ENCODE data around the gene LDLRAP1. TPM values are rescaled to one million over a fixed set of nuclear protein-coding genes. Genes with fewer than 3 reads are reported as not detected.

LDLRAP1 gene
- total and polyA plus RNA-seq, 9 of the 15 experiments (the other 6 are each of a cell fraction or from before 2014, with no cell fraction given) = 0.56 to 29.6 (median 16.2) TPM

DNA sequence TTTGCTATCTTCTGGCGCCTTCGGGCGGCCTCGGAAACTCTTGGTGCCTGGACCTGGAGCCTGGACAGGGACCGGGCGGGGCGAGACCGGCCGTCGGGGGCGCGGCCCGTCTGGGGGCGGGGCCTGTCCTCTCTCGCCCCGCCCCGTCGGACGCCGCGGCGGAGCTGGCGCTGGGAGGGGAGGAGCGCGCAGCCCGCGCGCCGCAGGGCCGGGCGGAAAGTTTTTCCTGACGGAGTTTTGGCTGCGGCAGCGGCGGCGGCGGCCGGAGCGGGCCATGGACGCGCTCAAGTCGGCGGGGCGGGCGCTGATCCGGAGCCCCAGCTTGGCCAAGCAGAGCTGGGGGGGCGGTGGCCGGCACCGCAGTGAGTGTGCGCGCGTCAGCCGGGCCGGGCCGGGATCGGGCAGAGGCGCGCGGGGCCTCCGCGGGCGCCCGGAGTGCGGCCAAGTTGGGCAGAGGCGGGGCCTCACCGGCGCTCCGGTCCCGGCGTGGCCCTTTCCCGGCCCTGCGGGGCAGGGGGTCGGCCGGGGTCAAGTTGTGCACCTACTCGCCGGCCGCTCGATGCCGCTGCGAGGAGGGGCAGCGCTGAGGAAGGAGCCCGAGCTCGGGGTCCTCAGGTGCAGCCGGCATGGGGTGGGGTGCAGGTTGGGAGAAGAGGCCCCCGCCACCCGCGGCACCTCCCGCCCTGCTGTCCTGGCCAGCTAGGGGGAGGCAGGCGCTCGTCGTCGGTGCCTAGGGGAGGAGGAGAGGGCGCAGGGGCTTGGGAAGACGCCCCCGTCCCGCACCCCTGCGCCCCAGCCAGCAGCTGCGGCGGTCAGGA, at the start of gene LDLRAP1 (continued):
- TF ChIP-seq, protein P1, sequence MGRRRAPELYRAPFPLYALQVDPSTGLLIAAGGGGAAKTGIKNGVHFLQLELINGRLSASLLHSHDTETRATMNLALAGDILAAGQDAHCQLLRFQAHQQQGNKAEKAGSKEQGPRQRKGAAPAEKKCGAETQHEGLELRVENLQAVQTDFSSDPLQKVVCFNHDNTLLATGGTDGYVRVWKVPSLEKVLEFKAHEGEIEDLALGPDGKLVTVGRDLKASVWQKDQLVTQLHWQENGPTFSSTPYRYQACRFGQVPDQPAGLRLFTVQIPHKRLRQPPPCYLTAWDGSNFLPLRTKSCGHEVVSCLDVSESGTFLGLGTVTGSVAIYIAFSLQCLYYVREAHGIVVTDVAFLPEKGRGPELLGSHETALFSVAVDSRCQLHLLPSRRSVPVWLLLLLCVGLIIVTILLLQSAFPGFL (CRISPR knock-in tag; IDR thresholded peaks at IDR 0.05) = no peak
- TF ChIP-seq, protein P2, sequence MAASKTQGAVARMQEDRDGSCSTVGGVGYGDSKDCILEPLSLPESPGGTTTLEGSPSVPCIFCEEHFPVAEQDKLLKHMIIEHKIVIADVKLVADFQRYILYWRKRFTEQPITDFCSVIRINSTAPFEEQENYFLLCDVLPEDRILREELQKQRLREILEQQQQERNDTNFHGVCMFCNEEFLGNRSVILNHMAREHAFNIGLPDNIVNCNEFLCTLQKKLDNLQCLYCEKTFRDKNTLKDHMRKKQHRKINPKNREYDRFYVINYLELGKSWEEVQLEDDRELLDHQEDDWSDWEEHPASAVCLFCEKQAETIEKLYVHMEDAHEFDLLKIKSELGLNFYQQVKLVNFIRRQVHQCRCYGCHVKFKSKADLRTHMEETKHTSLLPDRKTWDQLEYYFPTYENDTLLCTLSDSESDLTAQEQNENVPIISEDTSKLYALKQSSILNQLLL (CRISPR knock-in tag; IDR thresholded peaks at IDR 0.05; ENCODE audit: borderline replicate concordance) = no peak
- TF ChIP-seq ZEB2 (IDR thresholded peaks at IDR 0.05) (no peak), OTX1 (CRISPR knock-in tag; IDR thresholded peaks at IDR 0.05) (no peak), SIRT6 (IDR thresholded peaks at IDR 0.05; ENCODE audit: low read depth, low read length) (no peak), ATF7 (IDR thresholded peaks at IDR 0.05) (peak; percentile 47; the same call in 1 of the 2 replicates), TCF7L2 (IDR thresholded peaks at IDR 0.05; ENCODE audit: low read depth, low read length) (no peak), JUND (IDR thresholded peaks at IDR 0.05; ENCODE audit: borderline replicate concordance, low read depth, low read length) (0 out of 2 replicates have a peak, but pooled peaks have one; percentile 31), JUND (tag; IDR thresholded peaks at IDR 0.05; ENCODE audit: borderline replicate concordance, low read depth, low read length) (no peak), RB1 (IDR thresholded peaks at IDR 0.05; ENCODE audit: low read depth) (peak; percentile 96), ZNF24 (IDR thresholded peaks at IDR 0.05) (peak; percentile 27; the same call in 1 of the 2 replicates), NR2C2 (CRISPR knock-in tag; IDR thresholded peaks at IDR 0.05) (no peak), NR2C2 (tag; IDR thresholded peaks at IDR 0.05) (peak; percentile 41), ADNP (tag; IDR thresholded peaks at IDR 0.05) (0 out of 2 replicates have a peak, but pooled peaks have one; percentile 33), NONO (IDR thresholded peaks at IDR 0.05; ENCODE audit: low read depth in 2 of 2, low read length in 1 of 2) (peak; percentile 57 to 95), PURB (CRISPR knock-in tag; IDR thresholded peaks at IDR 0.05; ENCODE audit: low read depth) (no peak), YY1 (IDR thresholded peaks at IDR 0.05; ENCODE audit: borderline replicate concordance in 1 of 3, control insufficient read depth in 1 of 3, extremely low read depth in 1 of 3, insufficient read depth in 3 of 3, insufficient read length in 1 of 3, insufficient replicate concordance in 2 of 3, low read depth in 1 of 3, low read length in 2 of 3) (peak in 2 of 3 experiments; percentile 53 to 64)
- TF ChIP-seq, protein P3, sequence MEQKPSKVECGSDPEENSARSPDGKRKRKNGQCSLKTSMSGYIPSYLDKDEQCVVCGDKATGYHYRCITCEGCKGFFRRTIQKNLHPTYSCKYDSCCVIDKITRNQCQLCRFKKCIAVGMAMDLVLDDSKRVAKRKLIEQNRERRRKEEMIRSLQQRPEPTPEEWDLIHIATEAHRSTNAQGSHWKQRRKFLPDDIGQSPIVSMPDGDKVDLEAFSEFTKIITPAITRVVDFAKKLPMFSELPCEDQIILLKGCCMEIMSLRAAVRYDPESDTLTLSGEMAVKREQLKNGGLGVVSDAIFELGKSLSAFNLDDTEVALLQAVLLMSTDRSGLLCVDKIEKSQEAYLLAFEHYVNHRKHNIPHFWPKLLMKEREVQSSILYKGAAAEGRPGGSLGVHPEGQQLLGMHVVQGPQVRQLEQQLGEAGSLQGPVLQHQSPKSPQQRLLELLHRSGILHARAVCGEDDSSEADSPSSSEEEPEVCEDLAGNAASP (IDR thresholded peaks at IDR 0.05) = no peak
- TF ChIP-seq, protein P4, sequence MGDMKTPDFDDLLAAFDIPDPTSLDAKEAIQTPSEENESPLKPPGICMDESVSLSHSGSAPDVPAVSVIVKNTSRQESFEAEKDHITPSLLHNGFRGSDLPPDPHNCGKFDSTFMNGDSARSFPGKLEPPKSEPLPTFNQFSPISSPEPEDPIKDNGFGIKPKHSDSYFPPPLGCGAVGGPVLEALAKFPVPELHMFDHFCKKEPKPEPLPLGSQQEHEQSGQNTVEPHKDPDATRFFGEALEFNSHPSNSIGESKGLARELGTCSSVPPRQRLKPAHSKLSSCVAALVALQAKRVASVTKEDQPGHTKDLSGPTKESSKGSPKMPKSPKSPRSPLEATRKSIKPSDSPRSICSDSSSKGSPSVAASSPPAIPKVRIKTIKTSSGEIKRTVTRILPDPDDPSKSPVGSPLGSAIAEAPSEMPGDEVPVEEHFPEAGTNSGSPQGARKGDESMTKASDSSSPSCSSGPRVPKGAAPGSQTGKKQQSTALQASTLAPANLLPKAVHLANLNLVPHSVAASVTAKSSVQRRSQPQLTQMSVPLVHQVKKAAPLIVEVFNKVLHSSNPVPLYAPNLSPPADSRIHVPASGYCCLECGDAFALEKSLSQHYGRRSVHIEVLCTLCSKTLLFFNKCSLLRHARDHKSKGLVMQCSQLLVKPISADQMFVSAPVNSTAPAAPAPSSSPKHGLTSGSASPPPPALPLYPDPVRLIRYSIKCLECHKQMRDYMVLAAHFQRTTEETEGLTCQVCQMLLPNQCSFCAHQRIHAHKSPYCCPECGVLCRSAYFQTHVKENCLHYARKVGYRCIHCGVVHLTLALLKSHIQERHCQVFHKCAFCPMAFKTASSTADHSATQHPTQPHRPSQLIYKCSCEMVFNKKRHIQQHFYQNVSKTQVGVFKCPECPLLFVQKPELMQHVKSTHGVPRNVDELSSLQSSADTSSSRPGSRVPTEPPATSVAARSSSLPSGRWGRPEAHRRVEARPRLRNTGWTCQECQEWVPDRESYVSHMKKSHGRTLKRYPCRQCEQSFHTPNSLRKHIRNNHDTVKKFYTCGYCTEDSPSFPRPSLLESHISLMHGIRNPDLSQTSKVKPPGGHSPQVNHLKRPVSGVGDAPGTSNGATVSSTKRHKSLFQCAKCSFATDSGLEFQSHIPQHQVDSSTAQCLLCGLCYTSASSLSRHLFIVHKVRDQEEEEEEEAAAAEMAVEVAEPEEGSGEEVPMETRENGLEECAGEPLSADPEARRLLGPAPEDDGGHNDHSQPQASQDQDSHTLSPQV (IDR thresholded peaks at IDR 0.05) = peak; percentile 48; the same call in 1 of the 2 replicates

Data from K562 (cell line).